Endodermal cell (in vitro differentiated cells): ENCODE results near the gene TMEM121. TPM values are rescaled to one million over a fixed set of nuclear protein-coding genes. Genes with fewer than 3 reads are reported as not detected.

Experiments
- DNase-seq: peaks from one replicate; pipeline ENCODE4 v3.0.0-alpha.2; 2017
- H3K27ac ChIP-seq: 2 replicates; pipeline ENCODE4 v1.5.1; 2013; ENCODE audit warnings: mild to moderate bottlenecking, low read depth, low read length, moderate library complexity
- H3K27me3 ChIP-seq: 2 replicates; pipeline ENCODE4 v1.6.1; 2013; ENCODE audit warnings: mild to moderate bottlenecking, low read length, moderate library complexity; ENCODE audit not compliant: insufficient read depth, control insufficient read depth, poor library complexity, severe bottlenecking
- H3K36me3 ChIP-seq: 2 replicates; pipeline ENCODE4 v1.7.0; 2013; ENCODE audit warnings: mild to moderate bottlenecking, low read length, moderate library complexity; ENCODE audit not compliant: control insufficient read depth, insufficient read depth
- H3K4me1 ChIP-seq: one replicate; pipeline ENCODE4 v1.7.0; 2013; ENCODE audit warnings: low read length; ENCODE audit not compliant: control insufficient read depth, insufficient read depth
- H3K4me3 ChIP-seq: 2 replicates; pipeline ENCODE4 v1.5.1; 2013; ENCODE audit warnings: mild to moderate bottlenecking, low read length, moderate library complexity
- H3K9ac ChIP-seq: 2 replicates; pipeline ENCODE4 v1.6.1; 2013; ENCODE audit warnings: mild to moderate bottlenecking, low read length, moderate library complexity; ENCODE audit not compliant: poor library complexity, severe bottlenecking; ENCODE audit errors: extremely low read depth
- H3K9me3 ChIP-seq: 2 replicates; pipeline ENCODE4 v1.6.1; 2013; ENCODE audit warnings: mild to moderate bottlenecking, low read length, moderate library complexity; ENCODE audit not compliant: control insufficient read depth
- H3K27ac Mint-ChIP-seq: 2 replicates; pipeline ENCODE4 v1.8.0; 2020; ENCODE audit warnings: mixed read lengths
- H3K27me3 Mint-ChIP-seq: 2 replicates; pipeline ENCODE4 v1.8.0; 2021; ENCODE audit warnings: mild to moderate bottlenecking, mixed read lengths; ENCODE audit not compliant: insufficient read depth
- H3K36me3 Mint-ChIP-seq: 2 replicates; pipeline ENCODE4 v1.8.0; 2020; ENCODE audit warnings: low read depth, mixed read lengths
- H3K4me1 Mint-ChIP-seq: 2 replicates; pipeline ENCODE4 v1.8.0; 2020; ENCODE audit warnings: mixed read lengths
- H3K4me3 Mint-ChIP-seq: 2 replicates; pipeline ENCODE4 v1.8.0; 2020; ENCODE audit warnings: mild to moderate bottlenecking, moderate library complexity, mixed read lengths
- H3K9me3 Mint-ChIP-seq: 2 replicates; pipeline ENCODE4 v1.8.0; 2020; ENCODE audit warnings: mild to moderate bottlenecking, mixed read lengths
- CTCF ChIP-seq: fragments of 200-600 bp; sonication (generic); conservative IDR thresholded peaks from 2 replicates; pipeline ENCODE4 v1.5.0; 2021; ENCODE audit warnings: antibody characterized with exemption, mild to moderate bottlenecking
- WGBS, 2 experiments: methylation state at CpG; one replicate each; pipeline versions ENCODE4 v1.1.5 to v1.1.7; 2013; ENCODE audit warnings: missing lambda C conversion rate in 2 of 2, mixed read lengths in 1 of 2; ENCODE audit not compliant: insufficient coverage in 1 of 2, insufficient read length in 1 of 2; 5-methylcytosine and 5-hydroxymethylcytosine counted together
- total RNA-seq, 2 donors: library from RNA; stranded (reverse); fragmentation: NEBNext Ultra II Directional in 1 of 2; extraction: Animal tissue kit (Norgen Biotek cat#: 25700) in 1 of 2; gene quantifications; 2 replicates in 1 of 2; 3 replicates in 1 of 2; pipeline ENCODE4 v1.2.1, GENCODE V29; 2021

The TMEM121 gene
- total RNA-seq, 2 donors from 2014 or later: 0.29 to 1.5 TPM

DNA sequence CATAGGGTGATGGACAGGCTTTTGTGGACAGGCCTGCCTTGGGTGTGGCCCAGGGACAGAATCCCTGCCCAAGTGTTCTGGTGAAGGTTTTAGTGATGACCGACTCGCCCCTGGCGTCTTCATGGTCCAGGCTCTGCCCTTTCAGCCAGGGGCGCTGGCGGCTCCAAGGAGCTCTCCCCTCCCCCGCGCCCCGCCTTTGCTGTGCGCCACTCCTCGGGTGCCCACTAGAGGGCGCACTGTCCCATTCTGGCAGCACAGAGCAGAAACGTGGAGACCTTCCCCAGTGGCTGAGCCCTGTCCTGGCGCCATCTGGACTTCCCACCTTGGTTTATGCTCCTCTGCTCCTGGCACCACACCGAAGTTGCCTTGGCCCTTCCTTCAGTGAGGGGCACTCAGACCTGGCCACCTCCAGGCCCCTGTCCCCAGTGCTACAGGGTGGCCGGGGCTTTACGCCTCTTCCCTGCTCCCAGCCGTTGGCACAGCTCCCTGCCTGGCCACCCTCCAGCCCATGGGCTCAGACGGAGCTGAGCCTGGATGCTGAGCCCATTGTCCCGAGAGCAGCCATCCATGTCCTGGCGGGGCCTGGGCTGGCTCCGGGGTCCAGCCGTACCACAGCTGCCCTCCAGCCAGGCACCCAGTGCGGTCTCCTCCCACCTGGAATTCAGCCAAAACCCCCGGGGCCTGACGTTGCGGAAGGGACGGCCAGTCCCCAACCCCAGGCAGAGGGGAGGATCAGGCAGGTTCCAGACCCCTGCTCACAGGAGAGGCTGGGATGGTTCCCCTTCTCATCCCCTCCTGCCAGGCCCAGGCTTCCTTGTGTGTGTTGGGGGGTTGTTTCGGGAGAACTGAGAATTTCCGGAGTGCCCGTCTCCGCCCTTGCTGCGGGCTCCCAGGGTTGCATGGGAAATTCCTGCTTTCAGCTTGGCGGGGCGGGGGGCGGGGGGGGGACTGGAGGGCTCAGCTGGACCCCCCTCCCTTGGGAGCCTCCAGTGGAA, 45.3 kb upstream of the TMEM121 start:
- TF ChIP-seq CTCF: peak; percentile 99
- peak overlapping the region; percentile 10 for H3K4me3 Mint-ChIP-seq

GRCh38 chr14:105481886-105482457, 44.4 kb upstream of the TMEM121 start:
- Histone ChIP-seq H3K4me1 (peaks cover 9% of the 10 kb centered on the region), H3K36me3 (no peaks in the 10 kb centered on the region), H3K9me3 (no peaks in the 10 kb centered on the region), H3K27ac (peak overlapping the region; percentile 63), H3K4me3 (no peak overlapping the region), H3K27me3 (peaks cover 87% of the 10 kb centered on the region), H3K9ac (peak overlapping the region; percentile 47)
- Mint-ChIP-seq H3K4me1 (peaks cover 8% of the 10 kb centered on the region), H3K4me3 (peak overlapping the region; percentile 10), H3K27ac (peak overlapping the region; percentile 89), H3K36me3 (no peaks in the 10 kb centered on the region), H3K27me3 (peaks cover 85% of the 10 kb centered on the region), H3K9me3 (peaks cover 2% of the 10 kb centered on the region)
- TF ChIP-seq CTCF: peak; percentile 43
- 16 to 20% methylated on average over 9 to 18 of the region's 18 CpGs for WGBS, 2 experiments
- peak; percentile 92 for DNase-seq

More for the DNA sequence above, 45.3 kb upstream of the TMEM121 start:
- peaks cover 2% of the 10 kb centered on the region for H3K9me3 Mint-ChIP-seq
- Histone ChIP-seq H3K27ac (peak overlapping the region; percentile 85), H3K27me3 (peaks cover 87% of the 10 kb centered on the region), H3K4me1 (peaks cover 3% of the 10 kb centered on the region), H3K9ac (no peak overlapping the region), H3K9me3 (no peaks in the 10 kb centered on the region), H3K36me3 (no peaks in the 10 kb centered on the region), H3K4me3 (no peak overlapping the region)
- 23 to 24% methylated on average over 20 to 31 of the region's 35 CpGs for WGBS, 2 experiments
- H3K27ac Mint-ChIP-seq: no peak overlapping the region
- H3K27me3 Mint-ChIP-seq: peaks cover 84% of the 10 kb centered on the region
- peak; percentile 98 for DNase-seq
- no peaks in the 10 kb centered on the region for H3K36me3 Mint-ChIP-seq
- peaks cover 8% of the 10 kb centered on the region for H3K4me1 Mint-ChIP-seq

DNA sequence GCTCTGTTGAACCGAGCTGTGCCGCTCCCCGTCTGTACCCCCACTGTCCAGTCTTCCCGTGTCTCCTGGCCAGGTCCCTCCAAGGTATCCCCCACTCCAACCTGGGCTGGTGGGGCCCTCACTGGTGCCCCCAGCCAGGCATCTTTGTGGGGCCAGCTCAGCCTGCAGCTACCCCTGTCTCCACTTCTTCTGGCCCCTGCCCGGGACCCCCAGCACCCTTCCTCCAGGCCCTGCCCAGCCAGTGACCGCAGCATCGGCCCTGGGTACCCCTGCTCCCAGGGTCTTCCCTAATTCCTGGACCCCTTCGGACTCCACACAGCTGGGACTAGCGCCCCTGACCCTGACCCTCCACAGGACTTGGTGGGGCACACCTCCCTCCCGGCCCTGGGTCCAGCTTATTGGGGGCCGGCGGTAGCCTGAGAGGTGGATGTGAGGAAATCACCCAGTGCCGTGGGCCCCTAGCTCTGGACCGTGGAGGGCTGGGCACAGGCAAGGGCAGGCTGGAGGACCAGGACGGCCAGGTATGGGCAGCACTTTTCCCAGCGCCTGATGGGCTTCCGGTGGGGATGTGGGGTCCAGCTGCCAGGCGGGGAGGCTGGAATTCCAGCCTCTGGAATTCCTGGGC, 43.8 kb upstream of the TMEM121 start:
- peak overlapping the region; percentile 63 for H3K27ac ChIP-seq
- 92 to 93% methylated on average over 13 to 18 of the region's 18 CpGs for WGBS, 2 experiments
- peaks cover 9% of the 10 kb centered on the region for H3K4me1 ChIP-seq
- H3K27me3 ChIP-seq: peaks cover 87% of the 10 kb centered on the region
- H3K4me3 ChIP-seq: no peak overlapping the region
- DNase-seq: no peak
- TF ChIP-seq CTCF: no peak
- no peaks in the 10 kb centered on the region for H3K9me3 Mint-ChIP-seq
- no peaks in the 10 kb centered on the region for H3K9me3 ChIP-seq
- no peak overlapping the region for H3K4me3 Mint-ChIP-seq
- H3K27me3 Mint-ChIP-seq: peaks cover 81% of the 10 kb centered on the region
- no peaks in the 10 kb centered on the region for H3K36me3 Mint-ChIP-seq
- peak overlapping the region; percentile 47 for H3K9ac ChIP-seq
- peak overlapping the region; percentile 89 for H3K27ac Mint-ChIP-seq
- H3K36me3 ChIP-seq: no peaks in the 10 kb centered on the region
- peaks cover 8% of the 10 kb centered on the region for H3K4me1 Mint-ChIP-seq
